WTC11 (cell line): ENCODE data around the gene ZNF827. TPM values are rescaled to one million over a fixed set of nuclear protein-coding genes. Genes with fewer than 3 reads are reported as not detected.

ENCODE experiments used
- ATAC-seq: fragments of 200-7000 bp; cut with Tn5 transposase; 2 replicates; pipeline ENCODE4 v1.10.0; 2021; ENCODE audit warnings: mild to moderate bottlenecking, moderate library complexity
- CTCF ChIA-PET: fragments of 300-600 bp; sonication (Branson Sonifier 250); formaldehyde crosslinking; loops from one replicate; lab custom pipeline; 2021; ENCODE audit warnings: antibody characterized with exemption; lab: Charles Lee
- POLR2A ChIA-PET: fragments of 350-600 bp; sonication (Branson Sonifier 250); formaldehyde crosslinking; loops from one replicate; lab custom pipeline; 2021; ENCODE audit warnings: antibody characterized with exemption; lab: Charles Lee
- DNase-seq: peaks from one replicate; pipeline ENCODE4 v3.0.0; 2021; ENCODE audit warnings: low spot score
- H3K27ac Mint-ChIP-seq: 2 replicates; pipeline ENCODE4 v1.8.0; 2021; ENCODE audit warnings: mixed read lengths
- H3K27me3 Mint-ChIP-seq: 2 replicates; pipeline ENCODE4 v1.8.0; 2021; ENCODE audit warnings: low read depth, mild to moderate bottlenecking, moderate library complexity, mixed read lengths
- H3K36me3 Mint-ChIP-seq: 2 replicates; pipeline ENCODE4 v1.8.0; 2021; ENCODE audit warnings: mixed read lengths
- H3K4me1 Mint-ChIP-seq: 2 replicates; pipeline ENCODE4 v1.8.0; 2022; ENCODE audit warnings: mixed read lengths
- H3K4me3 Mint-ChIP-seq: 2 replicates; pipeline ENCODE4 v1.8.0; 2021; ENCODE audit warnings: mild to moderate bottlenecking, moderate library complexity, mixed read lengths
- H3K9me3 Mint-ChIP-seq: 2 replicates; pipeline ENCODE4 v1.8.0; 2021; ENCODE audit warnings: mixed read lengths
- ELF4 ChIP-seq: sonication (generic); formaldehyde crosslinking; IDR thresholded peaks from 2 replicates; pipeline ENCODE4 v1.8.1; 2022; ENCODE audit warnings: low read depth, mild to moderate bottlenecking, moderate library complexity, missing genetic modification reagents
- GRHL2 ChIP-seq: fragments of 250-450 bp; sonication (Bioruptor Pico); IDR thresholded peaks from 2 replicates; pipeline ENCODE4 v1.8.0; 2022; ENCODE audit warnings: mild to moderate bottlenecking, moderate library complexity; ENCODE audit not compliant: insufficient replicate concordance, severe bottlenecking
- IRF2 ChIP-seq: sonication (generic); formaldehyde crosslinking; IDR thresholded peaks from 2 replicates; pipeline ENCODE4 v1.8.0; 2022; ENCODE audit warnings: low read depth, missing genetic modification reagents, borderline replicate concordance
- JAZF1 ChIP-seq: fragments of 250-450 bp; sonication (Bioruptor Pico); IDR thresholded peaks from 2 replicates; pipeline ENCODE4 v1.9.0; 2021; ENCODE audit warnings: moderate library complexity, mild to moderate bottlenecking, inconsistent platforms
- RELA ChIP-seq: sonication (generic); formaldehyde crosslinking; IDR thresholded peaks from 2 replicates; pipeline ENCODE4 v1.8.1; 2022; ENCODE audit warnings: missing genetic modification reagents, mild to moderate bottlenecking, borderline replicate concordance
- RORB ChIP-seq: fragments of 250-450 bp; sonication (Bioruptor Pico); IDR thresholded peaks from 2 replicates; pipeline ENCODE4 v1.9.0; 2021; ENCODE audit warnings: mild to moderate bottlenecking
- SMAD4 ChIP-seq: sonication (generic); formaldehyde crosslinking; IDR thresholded peaks from 2 replicates; pipeline ENCODE4 v1.8.0; 2022; ENCODE audit warnings: mild to moderate bottlenecking, missing genetic modification reagents
- SP1 ChIP-seq: sonication (generic); formaldehyde crosslinking; conservative IDR thresholded peaks from 2 replicates; pipeline ENCODE4 v1.8.1; 2022; ENCODE audit warnings: missing genetic modification reagents
- TCF7 ChIP-seq: sonication (generic); formaldehyde crosslinking; IDR thresholded peaks from 2 replicates; pipeline ENCODE4 v1.8.0; 2022; ENCODE audit warnings: mild to moderate bottlenecking, low read depth, missing genetic modification reagents, moderate library complexity
- ZNF121 ChIP-seq: sonication (generic); formaldehyde crosslinking; IDR thresholded peaks from 2 replicates; pipeline ENCODE4 v1.8.0; 2023; ENCODE audit warnings: missing genetic modification reagents
- ZNF396 ChIP-seq: fragments of 250-450 bp; sonication (Bioruptor Pico); IDR thresholded peaks from 2 replicates; pipeline ENCODE4 v1.8.0; 2021; ENCODE audit warnings: mild to moderate bottlenecking, moderate library complexity, borderline replicate concordance
- ZNF416 ChIP-seq: fragments of 250-450 bp; sonication (Bioruptor Pico); IDR thresholded peaks from 2 replicates; pipeline ENCODE4 v1.9.0; 2021; ENCODE audit warnings: mild to moderate bottlenecking, inconsistent platforms
- total RNA-seq: library from RNA; stranded (reverse); gene quantifications from 3 replicates; pipeline ENCODE4 v1.2.3, GENCODE V29; 2021
- TF ChIP-seq, protein P1 (sequence below): sonication (generic); formaldehyde crosslinking; IDR thresholded peaks from 2 replicates; pipeline ENCODE4 v1.8.0; 2022; ENCODE audit warnings: missing genetic modification reagents
- TF ChIP-seq, protein P2 (sequence below): sonication (generic); formaldehyde crosslinking; IDR thresholded peaks from 2 replicates; pipeline ENCODE4 v1.8.0; 2022; ENCODE audit warnings: mild to moderate bottlenecking, missing genetic modification reagents
- TF ChIP-seq, protein P3 (sequence below): sonication (generic); formaldehyde crosslinking; IDR thresholded peaks from 2 replicates; pipeline ENCODE4 v1.8.0; 2023; ENCODE audit warnings: mild to moderate bottlenecking, missing genetic modification reagents
- TF ChIP-seq, protein P4 (sequence below): sonication (generic); formaldehyde crosslinking; IDR thresholded peaks from 2 replicates; pipeline ENCODE4 v1.8.0; 2022; ENCODE audit warnings: mild to moderate bottlenecking, missing genetic modification reagents
- TF ChIP-seq, protein P5 (sequence below): fragments of 200-600 bp; IDR thresholded peaks from 2 replicates; pipeline ENCODE4 v1.8.0; 2022; ENCODE audit warnings: antibody characterized with exemption
- TF ChIP-seq, protein P6 (sequence below): sonication (generic); formaldehyde crosslinking; IDR thresholded peaks from 2 replicates; pipeline ENCODE4 v1.8.1; 2023; ENCODE audit warnings: mild to moderate bottlenecking, missing genetic modification reagents
- TF ChIP-seq, protein P7 (sequence below): sonication (generic); formaldehyde crosslinking; IDR thresholded peaks from 2 replicates; pipeline ENCODE4 v1.8.0; 2022; ENCODE audit warnings: mild to moderate bottlenecking, missing genetic modification reagents
- TF ChIP-seq, protein P8 (sequence below): fragments of 250-450 bp; sonication (Bioruptor Pico); IDR thresholded peaks from 2 replicates; pipeline ENCODE4 v1.8.0; 2021; ENCODE audit warnings: mild to moderate bottlenecking

Gene ZNF827
- total RNA-seq, 1 experiment from 2014 or later: 25.6 TPM

DNA sequence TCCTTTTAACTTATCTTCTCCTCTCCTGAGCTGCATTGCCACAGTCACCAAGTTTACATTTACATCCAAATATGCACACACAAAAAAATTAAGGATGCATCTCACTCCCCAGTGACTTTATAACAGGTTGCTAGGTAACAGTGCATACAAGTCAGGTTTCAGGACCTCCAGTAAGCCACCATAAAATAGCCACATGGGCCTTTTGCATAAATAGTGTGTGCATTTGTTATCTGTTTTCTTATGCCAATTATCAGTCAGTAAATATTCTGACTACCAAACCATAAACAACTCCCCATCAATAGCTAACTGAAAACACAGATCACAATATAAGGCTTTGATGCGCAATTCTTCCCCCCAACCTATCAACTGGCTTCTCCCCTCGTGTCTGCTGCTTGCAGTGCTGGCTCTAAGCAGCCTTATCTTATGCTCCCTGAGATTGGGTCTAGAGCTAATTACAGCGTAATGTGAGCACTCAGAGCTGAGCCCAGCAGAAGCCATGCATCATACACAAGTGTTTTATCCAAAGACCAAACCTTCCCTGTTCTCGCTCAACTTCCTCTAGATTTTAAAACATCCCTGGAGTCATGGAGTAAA, 55.4 kb downstream of the ZNF827 start:
- Mint-ChIP-seq H3K27me3 (no peaks in the 10 kb centered on the region), H3K36me3 (peaks cover 23% of the 10 kb centered on the region), H3K4me1 (peaks cover 82% of the 10 kb centered on the region), H3K4me3 (no peak overlapping the region), H3K9me3 (no peaks in the 10 kb centered on the region), H3K27ac (peak overlapping the region; percentile 69)
- no peak for TF ChIP-seq SP1 (CRISPR knock-in tag)
- no peak for TF ChIP-seq SMAD4 (CRISPR knock-in tag)
- no peak for TF ChIP-seq TCF7 (CRISPR knock-in tag)
- TF ChIP-seq, protein P1, sequence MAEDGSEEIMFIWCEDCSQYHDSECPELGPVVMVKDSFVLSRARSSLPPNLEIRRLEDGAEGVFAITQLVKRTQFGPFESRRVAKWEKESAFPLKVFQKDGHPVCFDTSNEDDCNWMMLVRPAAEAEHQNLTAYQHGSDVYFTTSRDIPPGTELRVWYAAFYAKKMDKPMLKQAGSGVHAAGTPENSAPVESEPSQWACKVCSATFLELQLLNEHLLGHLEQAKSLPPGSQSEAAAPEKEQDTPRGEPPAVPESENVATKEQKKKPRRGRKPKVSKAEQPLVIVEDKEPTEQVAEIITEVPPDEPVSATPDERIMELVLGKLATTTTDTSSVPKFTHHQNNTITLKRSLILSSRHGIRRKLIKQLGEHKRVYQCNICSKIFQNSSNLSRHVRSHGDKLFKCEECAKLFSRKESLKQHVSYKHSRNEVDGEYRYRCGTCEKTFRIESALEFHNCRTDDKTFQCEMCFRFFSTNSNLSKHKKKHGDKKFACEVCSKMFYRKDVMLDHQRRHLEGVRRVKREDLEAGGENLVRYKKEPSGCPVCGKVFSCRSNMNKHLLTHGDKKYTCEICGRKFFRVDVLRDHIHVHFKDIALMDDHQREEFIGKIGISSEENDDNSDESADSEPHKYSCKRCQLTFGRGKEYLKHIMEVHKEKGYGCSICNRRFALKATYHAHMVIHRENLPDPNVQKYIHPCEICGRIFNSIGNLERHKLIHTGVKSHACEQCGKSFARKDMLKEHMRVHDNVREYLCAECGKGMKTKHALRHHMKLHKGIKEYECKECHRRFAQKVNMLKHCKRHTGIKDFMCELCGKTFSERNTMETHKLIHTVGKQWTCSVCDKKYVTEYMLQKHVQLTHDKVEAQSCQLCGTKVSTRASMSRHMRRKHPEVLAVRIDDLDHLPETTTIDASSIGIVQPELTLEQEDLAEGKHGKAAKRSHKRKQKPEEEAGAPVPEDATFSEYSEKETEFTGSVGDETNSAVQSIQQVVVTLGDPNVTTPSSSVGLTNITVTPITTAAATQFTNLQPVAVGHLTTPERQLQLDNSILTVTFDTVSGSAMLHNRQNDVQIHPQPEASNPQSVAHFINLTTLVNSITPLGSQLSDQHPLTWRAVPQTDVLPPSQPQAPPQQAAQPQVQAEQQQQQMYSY (CRISPR knock-in tag): no peak
- TF ChIP-seq IRF2 (CRISPR knock-in tag): no peak
- no peak for TF ChIP-seq JAZF1
- TF ChIP-seq, protein P2, sequence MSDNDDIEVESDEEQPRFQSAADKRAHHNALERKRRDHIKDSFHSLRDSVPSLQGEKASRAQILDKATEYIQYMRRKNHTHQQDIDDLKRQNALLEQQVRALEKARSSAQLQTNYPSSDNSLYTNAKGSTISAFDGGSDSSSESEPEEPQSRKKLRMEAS (CRISPR knock-in tag): no peak
- TF ChIP-seq, protein P3, sequence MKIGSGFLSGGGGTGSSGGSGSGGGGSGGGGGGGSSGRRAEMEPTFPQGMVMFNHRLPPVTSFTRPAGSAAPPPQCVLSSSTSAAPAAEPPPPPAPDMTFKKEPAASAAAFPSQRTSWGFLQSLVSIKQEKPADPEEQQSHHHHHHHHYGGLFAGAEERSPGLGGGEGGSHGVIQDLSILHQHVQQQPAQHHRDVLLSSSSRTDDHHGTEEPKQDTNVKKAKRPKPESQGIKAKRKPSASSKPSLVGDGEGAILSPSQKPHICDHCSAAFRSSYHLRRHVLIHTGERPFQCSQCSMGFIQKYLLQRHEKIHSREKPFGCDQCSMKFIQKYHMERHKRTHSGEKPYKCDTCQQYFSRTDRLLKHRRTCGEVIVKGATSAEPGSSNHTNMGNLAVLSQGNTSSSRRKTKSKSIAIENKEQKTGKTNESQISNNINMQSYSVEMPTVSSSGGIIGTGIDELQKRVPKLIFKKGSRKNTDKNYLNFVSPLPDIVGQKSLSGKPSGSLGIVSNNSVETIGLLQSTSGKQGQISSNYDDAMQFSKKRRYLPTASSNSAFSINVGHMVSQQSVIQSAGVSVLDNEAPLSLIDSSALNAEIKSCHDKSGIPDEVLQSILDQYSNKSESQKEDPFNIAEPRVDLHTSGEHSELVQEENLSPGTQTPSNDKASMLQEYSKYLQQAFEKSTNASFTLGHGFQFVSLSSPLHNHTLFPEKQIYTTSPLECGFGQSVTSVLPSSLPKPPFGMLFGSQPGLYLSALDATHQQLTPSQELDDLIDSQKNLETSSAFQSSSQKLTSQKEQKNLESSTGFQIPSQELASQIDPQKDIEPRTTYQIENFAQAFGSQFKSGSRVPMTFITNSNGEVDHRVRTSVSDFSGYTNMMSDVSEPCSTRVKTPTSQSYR: no peak
- no peak for TF ChIP-seq ZNF396 (CRISPR knock-in tag)
- TF ChIP-seq, protein P4, sequence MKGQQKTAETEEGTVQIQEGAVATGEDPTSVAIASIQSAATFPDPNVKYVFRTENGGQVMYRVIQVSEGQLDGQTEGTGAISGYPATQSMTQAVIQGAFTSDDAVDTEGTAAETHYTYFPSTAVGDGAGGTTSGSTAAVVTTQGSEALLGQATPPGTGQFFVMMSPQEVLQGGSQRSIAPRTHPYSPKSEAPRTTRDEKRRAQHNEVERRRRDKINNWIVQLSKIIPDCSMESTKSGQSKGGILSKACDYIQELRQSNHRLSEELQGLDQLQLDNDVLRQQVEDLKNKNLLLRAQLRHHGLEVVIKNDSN: no peak
- TF ChIP-seq RORB: no peak
- TF ChIP-seq, protein P5, sequence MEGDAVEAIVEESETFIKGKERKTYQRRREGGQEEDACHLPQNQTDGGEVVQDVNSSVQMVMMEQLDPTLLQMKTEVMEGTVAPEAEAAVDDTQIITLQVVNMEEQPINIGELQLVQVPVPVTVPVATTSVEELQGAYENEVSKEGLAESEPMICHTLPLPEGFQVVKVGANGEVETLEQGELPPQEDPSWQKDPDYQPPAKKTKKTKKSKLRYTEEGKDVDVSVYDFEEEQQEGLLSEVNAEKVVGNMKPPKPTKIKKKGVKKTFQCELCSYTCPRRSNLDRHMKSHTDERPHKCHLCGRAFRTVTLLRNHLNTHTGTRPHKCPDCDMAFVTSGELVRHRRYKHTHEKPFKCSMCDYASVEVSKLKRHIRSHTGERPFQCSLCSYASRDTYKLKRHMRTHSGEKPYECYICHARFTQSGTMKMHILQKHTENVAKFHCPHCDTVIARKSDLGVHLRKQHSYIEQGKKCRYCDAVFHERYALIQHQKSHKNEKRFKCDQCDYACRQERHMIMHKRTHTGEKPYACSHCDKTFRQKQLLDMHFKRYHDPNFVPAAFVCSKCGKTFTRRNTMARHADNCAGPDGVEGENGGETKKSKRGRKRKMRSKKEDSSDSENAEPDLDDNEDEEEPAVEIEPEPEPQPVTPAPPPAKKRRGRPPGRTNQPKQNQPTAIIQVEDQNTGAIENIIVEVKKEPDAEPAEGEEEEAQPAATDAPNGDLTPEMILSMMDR: no peak
- ChIA-PET POLR2A (no interaction called here), CTCF (no interaction called here)
- no peak for ATAC-seq
- DNase-seq: no peak

DNA sequence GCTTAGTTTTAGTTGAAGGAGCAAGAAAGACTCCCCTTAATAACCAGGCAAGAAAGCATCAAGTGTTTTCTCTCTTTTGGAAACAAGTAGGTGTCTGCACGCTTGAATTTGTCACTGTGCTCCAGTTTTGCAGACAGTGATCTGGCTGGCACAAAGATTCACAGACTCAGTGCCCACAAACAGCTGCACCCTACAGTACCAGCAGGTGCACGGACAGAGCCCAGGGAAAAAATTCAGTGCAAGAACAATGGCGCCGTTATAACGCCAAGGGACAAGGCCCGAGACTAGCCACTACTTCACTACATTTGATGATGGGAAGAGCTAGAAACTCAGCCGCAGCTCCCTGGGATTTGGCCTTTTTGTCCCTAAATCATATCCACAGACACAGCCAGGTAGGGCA, 56.0 kb downstream of the ZNF827 start:
- peaks cover 25% of the 10 kb centered on the region for H3K36me3 Mint-ChIP-seq
- H3K27me3 Mint-ChIP-seq: no peaks in the 10 kb centered on the region
- DNase-seq (no peak), ATAC-seq (no peak)
- no peaks in the 10 kb centered on the region for H3K9me3 Mint-ChIP-seq
- H3K4me3 Mint-ChIP-seq: no peak overlapping the region
- CTCF ChIA-PET: interaction anchor here (1.0 kb wide), 1 partner anchor 13 kb away, joined by 3 read pairs; no protein-coding TSS in a partner anchor
- H3K4me1 Mint-ChIP-seq: peaks cover 78% of the 10 kb centered on the region
- peak overlapping the region; percentile 69 for H3K27ac Mint-ChIP-seq
- POLR2A ChIA-PET: interaction anchor here (0.7 kb wide), 1 partner anchor 85 kb away, joined by 5 read pairs; no protein-coding TSS in a partner anchor
- TF ChIP-seq GRHL2 (CRISPR knock-in tag) (no peak), JAZF1 (no peak), RELA (no peak), ZNF121 (CRISPR knock-in tag) (no peak), ZNF416 (CRISPR knock-in tag) (no peak), ELF4 (CRISPR knock-in tag) (no peak), SP1 (CRISPR knock-in tag) (no peak)
- TF ChIP-seq, protein P6, sequence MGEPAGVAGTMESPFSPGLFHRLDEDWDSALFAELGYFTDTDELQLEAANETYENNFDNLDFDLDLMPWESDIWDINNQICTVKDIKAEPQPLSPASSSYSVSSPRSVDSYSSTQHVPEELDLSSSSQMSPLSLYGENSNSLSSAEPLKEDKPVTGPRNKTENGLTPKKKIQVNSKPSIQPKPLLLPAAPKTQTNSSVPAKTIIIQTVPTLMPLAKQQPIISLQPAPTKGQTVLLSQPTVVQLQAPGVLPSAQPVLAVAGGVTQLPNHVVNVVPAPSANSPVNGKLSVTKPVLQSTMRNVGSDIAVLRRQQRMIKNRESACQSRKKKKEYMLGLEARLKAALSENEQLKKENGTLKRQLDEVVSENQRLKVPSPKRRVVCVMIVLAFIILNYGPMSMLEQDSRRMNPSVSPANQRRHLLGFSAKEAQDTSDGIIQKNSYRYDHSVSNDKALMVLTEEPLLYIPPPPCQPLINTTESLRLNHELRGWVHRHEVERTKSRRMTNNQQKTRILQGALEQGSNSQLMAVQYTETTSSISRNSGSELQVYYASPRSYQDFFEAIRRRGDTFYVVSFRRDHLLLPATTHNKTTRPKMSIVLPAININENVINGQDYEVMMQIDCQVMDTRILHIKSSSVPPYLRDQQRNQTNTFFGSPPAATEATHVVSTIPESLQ (CRISPR knock-in tag): no peak
- TF ChIP-seq, protein P7, sequence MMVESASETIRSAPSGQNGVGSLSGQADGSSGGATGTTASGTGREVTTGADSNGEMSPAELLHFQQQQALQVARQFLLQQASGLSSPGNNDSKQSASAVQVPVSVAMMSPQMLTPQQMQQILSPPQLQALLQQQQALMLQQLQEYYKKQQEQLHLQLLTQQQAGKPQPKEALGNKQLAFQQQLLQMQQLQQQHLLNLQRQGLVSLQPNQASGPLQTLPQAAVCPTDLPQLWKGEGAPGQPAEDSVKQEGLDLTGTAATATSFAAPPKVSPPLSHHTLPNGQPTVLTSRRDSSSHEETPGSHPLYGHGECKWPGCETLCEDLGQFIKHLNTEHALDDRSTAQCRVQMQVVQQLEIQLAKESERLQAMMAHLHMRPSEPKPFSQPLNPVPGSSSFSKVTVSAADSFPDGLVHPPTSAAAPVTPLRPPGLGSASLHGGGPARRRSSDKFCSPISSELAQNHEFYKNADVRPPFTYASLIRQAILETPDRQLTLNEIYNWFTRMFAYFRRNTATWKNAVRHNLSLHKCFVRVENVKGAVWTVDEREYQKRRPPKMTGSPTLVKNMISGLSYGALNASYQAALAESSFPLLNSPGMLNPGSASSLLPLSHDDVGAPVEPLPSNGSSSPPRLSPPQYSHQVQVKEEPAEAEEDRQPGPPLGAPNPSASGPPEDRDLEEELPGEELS (CRISPR knock-in tag): no peak
- TF ChIP-seq, protein P8, sequence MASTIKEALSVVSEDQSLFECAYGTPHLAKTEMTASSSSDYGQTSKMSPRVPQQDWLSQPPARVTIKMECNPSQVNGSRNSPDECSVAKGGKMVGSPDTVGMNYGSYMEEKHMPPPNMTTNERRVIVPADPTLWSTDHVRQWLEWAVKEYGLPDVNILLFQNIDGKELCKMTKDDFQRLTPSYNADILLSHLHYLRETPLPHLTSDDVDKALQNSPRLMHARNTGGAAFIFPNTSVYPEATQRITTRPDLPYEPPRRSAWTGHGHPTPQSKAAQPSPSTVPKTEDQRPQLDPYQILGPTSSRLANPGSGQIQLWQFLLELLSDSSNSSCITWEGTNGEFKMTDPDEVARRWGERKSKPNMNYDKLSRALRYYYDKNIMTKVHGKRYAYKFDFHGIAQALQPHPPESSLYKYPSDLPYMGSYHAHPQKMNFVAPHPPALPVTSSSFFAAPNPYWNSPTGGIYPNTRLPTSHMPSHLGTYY: no peak
